ENCODE results near the gene SCN4A. TPM values are rescaled to one million over a fixed set of nuclear protein-coding genes. Genes with fewer than 3 reads are reported as not detected.
A peak's percentile ranks its signal among the peaks of the same experiment; 100 is the strongest.

The SCN4A gene
- polyA plus RNA-seq, 2 of the 4 experiments (the other 2 are of a cell fraction): 0.03 to 0.06 TPM

DNA sequence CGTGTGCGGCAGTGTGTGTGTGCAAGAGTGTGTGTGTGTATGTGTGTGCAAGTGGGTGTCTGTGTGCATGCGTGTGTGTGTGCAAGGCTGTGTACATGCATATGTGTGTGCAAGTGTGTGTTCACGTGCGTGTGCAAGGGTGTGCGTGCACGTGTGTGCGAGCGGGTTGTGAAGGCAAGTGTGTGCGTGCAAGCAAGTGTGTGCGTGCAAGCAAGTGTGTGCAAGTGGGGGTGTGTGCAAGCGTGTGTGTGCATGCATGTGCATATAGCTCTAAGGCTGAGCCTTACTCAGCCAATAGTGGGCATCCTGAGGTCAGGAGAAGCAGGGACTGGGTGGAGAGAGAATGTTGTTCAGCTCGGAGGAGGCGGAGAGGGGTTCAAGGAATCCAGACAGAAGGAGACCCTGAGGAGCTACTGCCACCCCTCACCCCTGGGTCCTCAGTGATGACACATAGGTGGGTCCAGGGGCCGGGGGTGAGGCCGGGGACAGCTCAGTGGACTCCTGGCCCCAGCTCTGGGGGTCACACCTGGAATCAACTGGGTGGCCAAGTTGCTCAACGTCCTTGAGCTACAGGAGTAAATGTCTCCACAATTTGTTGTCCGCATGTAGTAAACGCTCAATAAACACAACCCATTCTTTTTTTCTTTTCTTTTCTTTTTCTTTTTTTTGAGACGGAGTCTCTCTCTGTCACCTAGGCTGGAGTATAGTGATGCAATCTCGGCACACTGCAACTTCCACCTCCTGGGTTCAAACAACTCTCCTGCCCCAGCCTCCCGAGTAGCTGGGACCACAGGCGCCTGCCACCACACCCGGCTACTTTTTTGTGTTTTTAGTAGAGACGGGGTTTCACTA lies 27.2 kb upstream of the SCN4A start:
- CTCF ChIA-PET: interaction anchor here (0.6 to 4.4 kb wide), 7 partner anchors 9 to 418 kb away, joined by 3 to 24 read pairs (median 5); no protein-coding TSS in a partner anchor
- no peak for ATAC-seq
- no peak for DNase-seq (ENCODE audit: low read depth in 1 of 2, low spot score in 1 of 2)
- TF ChIP-seq POLR2AphosphoS2 (conservative IDR thresholded peaks at IDR 0.05; ENCODE audit: low read length): no peak
- no peak for TF ChIP-seq NPAS2 (CRISPR knock-in tag; IDR thresholded peaks at IDR 0.05; ENCODE audit: borderline replicate concordance)
- no peak for TF ChIP-seq CBX8 (IDR thresholded peaks at IDR 0.05)
- TF ChIP-seq BHLHE40 (IDR thresholded peaks at IDR 0.05; ENCODE audit: low read depth, low read length): no peak
- TF ChIP-seq TFCP2L1 (CRISPR knock-in tag; IDR thresholded peaks at IDR 0.05): no peak
- 0 out of 2 replicates have a peak, but pooled peaks have one; percentile 58 for TF ChIP-seq KDM1A (IDR thresholded peaks at IDR 0.05; ENCODE audit: low read depth)
- TF ChIP-seq MAFK (IDR thresholded peaks at IDR 0.05; ENCODE audit: partially characterized antibody): no peak
- no peak for TF ChIP-seq FOSL2 (IDR thresholded peaks at IDR 0.05)
- no peak for TF ChIP-seq FOSL2 (CRISPR knock-in tag; IDR thresholded peaks at IDR 0.05)
- Histone ChIP-seq H3K27ac (no peak overlapping the region), H3K9me3 (no peaks in the 10 kb centered on the region), H3K4me2 (no peak overlapping the region), H3K4me3 (no peak overlapping the region), H3K4me1 (peaks cover 10% of the 10 kb centered on the region)
- WGBS (ENCODE audit: missing lambda C conversion rate): 80% methylated on average over 25 of the region's 25 CpGs
- no peak for FAIRE-seq
- POLR2A ChIA-PET: no interaction called here

DNA sequence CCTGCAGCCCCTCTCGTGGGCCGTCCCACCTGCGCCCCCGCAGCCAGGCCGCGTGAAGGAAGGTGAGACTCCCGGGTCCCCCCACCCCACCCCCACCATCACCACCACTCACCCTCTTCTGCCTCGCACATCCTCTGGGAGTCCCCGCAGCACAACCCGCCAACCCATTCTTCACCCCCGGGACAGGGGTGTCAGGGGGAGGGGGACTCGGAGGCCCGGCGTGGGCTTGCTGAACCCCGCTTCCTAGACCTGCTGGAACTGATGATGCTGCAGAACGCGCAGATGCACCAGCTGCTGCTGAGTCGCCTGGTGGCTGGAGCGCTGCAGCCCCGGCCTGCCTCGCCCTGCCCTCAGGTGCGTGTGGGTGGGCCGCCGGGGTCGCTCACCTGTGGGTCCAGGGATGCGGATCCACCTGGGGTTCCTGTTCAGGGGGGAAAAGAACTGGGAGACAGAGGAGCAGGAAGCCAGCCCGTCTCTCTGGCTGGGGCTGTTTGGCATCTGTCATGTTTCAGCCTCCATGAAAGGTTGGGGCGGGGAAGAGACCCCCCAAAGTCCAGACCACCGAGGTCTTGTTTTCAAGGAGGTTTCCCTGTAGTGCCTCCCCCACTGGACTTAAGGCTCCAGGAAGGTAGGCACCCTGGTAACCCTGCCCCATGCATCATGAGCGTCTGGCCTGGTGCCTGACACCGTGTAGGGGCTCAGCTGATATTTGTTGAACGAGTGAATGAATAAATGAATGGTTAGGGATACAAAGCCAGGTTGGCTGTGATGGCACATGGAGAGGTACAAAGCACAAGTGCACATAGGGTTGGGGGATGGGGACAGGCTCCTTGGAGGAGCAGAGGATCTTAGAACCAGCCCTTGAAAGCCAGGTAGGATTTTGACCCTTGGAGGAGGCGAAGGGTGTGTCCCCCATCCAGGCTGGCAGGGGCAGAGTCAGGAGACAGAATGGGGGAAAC lies 26.3 kb upstream of the SCN4A start:
- Histone ChIP-seq H3K4me3 (peak overlapping the region; percentile 63), H3K4me2 (peak overlapping the region; percentile 81), H3K27ac (peak overlapping the region; percentile 52 to 81; a peak in 5 of 6 replicates), H3K4me1 (peaks cover 9% of the 10 kb centered on the region), H3K9me3 (no peaks in the 10 kb centered on the region)
- ATAC-seq (peak in 1 of 2 experiments; percentile 1; a peak in 1 of 6 replicates), DNase-seq (ENCODE audit: low read depth in 1 of 2, low spot score in 1 of 2) (no peak), FAIRE-seq (no peak)
- WGBS (ENCODE audit: missing lambda C conversion rate): 51% methylated on average over 19 of the region's 33 CpGs
- POLR2A ChIA-PET: no interaction called here
- TF ChIP-seq POLR2A (IDR thresholded peaks at IDR 0.05; ENCODE audit: low read length): no peak
- no peak for TF ChIP-seq ZFP36 (IDR thresholded peaks at IDR 0.05; ENCODE audit: borderline replicate concordance, partially characterized antibody)
- no peak for TF ChIP-seq RARB (CRISPR knock-in tag; IDR thresholded peaks at IDR 0.05)
- TF ChIP-seq FOSL2 (IDR thresholded peaks at IDR 0.05): no peak
- no peak for TF ChIP-seq FOSL2 (CRISPR knock-in tag; IDR thresholded peaks at IDR 0.05)
- no peak for TF ChIP-seq ZSCAN20 (CRISPR knock-in tag; IDR thresholded peaks at IDR 0.05)
- TF ChIP-seq, protein P1, sequence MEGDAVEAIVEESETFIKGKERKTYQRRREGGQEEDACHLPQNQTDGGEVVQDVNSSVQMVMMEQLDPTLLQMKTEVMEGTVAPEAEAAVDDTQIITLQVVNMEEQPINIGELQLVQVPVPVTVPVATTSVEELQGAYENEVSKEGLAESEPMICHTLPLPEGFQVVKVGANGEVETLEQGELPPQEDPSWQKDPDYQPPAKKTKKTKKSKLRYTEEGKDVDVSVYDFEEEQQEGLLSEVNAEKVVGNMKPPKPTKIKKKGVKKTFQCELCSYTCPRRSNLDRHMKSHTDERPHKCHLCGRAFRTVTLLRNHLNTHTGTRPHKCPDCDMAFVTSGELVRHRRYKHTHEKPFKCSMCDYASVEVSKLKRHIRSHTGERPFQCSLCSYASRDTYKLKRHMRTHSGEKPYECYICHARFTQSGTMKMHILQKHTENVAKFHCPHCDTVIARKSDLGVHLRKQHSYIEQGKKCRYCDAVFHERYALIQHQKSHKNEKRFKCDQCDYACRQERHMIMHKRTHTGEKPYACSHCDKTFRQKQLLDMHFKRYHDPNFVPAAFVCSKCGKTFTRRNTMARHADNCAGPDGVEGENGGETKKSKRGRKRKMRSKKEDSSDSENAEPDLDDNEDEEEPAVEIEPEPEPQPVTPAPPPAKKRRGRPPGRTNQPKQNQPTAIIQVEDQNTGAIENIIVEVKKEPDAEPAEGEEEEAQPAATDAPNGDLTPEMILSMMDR (IDR thresholded peaks at IDR 0.05): no peak
- no peak for TF ChIP-seq ZNF302 (CRISPR knock-in tag; IDR thresholded peaks at IDR 0.05)
- TF ChIP-seq, protein P2, sequence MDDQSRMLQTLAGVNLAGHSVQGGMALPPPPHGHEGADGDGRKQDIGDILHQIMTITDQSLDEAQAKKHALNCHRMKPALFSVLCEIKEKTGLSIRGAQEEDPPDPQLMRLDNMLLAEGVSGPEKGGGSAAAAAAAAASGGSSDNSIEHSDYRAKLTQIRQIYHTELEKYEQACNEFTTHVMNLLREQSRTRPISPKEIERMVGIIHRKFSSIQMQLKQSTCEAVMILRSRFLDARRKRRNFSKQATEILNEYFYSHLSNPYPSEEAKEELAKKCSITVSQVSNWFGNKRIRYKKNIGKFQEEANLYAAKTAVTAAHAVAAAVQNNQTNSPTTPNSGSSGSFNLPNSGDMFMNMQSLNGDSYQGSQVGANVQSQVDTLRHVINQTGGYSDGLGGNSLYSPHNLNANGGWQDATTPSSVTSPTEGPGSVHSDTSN (IDR thresholded peaks at IDR 0.05): no peak
- TF ChIP-seq RFX5 (IDR thresholded peaks at IDR 0.05): no peak
- TF ChIP-seq RNF2 (IDR thresholded peaks at IDR 0.05; ENCODE audit: borderline replicate concordance, low read depth): no peak
- TF ChIP-seq, protein P3, sequence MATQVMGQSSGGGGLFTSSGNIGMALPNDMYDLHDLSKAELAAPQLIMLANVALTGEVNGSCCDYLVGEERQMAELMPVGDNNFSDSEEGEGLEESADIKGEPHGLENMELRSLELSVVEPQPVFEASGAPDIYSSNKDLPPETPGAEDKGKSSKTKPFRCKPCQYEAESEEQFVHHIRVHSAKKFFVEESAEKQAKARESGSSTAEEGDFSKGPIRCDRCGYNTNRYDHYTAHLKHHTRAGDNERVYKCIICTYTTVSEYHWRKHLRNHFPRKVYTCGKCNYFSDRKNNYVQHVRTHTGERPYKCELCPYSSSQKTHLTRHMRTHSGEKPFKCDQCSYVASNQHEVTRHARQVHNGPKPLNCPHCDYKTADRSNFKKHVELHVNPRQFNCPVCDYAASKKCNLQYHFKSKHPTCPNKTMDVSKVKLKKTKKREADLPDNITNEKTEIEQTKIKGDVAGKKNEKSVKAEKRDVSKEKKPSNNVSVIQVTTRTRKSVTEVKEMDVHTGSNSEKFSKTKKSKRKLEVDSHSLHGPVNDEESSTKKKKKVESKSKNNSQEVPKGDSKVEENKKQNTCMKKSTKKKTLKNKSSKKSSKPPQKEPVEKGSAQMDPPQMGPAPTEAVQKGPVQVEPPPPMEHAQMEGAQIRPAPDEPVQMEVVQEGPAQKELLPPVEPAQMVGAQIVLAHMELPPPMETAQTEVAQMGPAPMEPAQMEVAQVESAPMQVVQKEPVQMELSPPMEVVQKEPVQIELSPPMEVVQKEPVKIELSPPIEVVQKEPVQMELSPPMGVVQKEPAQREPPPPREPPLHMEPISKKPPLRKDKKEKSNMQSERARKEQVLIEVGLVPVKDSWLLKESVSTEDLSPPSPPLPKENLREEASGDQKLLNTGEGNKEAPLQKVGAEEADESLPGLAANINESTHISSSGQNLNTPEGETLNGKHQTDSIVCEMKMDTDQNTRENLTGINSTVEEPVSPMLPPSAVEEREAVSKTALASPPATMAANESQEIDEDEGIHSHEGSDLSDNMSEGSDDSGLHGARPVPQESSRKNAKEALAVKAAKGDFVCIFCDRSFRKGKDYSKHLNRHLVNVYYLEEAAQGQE (IDR thresholded peaks at IDR 0.05): no peak
- TF ChIP-seq EHF (CRISPR knock-in tag; IDR thresholded peaks at IDR 0.05): no peak
- TF ChIP-seq, protein P4, sequence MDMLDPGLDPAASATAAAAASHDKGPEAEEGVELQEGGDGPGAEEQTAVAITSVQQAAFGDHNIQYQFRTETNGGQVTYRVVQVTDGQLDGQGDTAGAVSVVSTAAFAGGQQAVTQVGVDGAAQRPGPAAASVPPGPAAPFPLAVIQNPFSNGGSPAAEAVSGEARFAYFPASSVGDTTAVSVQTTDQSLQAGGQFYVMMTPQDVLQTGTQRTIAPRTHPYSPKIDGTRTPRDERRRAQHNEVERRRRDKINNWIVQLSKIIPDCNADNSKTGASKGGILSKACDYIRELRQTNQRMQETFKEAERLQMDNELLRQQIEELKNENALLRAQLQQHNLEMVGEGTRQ (IDR thresholded peaks at IDR 0.05): no peak
- TF ChIP-seq PHF8 (IDR thresholded peaks at IDR 0.05; ENCODE audit: borderline replicate concordance, low read depth): no peak
- TF ChIP-seq FOSB (CRISPR knock-in tag; IDR thresholded peaks at IDR 0.05): no peak
- TF ChIP-seq HOXA7 (CRISPR knock-in tag; IDR thresholded peaks at IDR 0.05): no peak
- CTCF ChIA-PET: interaction anchor here (0.7 to 4.4 kb wide), 9 partner anchors 8 to 135 kb away, joined by 3 to 24 read pairs (median 6); partner anchors contain the start of genes CSHL1 and GH1
